Activated CD4-positive, alpha-beta T cell treated with anti-CD3 and anti-CD28 coated beads, Interleukin-2, amount 50 U/mL, for 24 hours (primary cell): ENCODE measurements around the gene LDHD.

ENCODE experiments used
- DNase-seq, 2 donors: peaks; one replicate each; pipeline ENCODE4 v3.0.0-alpha.2; 2020; ENCODE audit warnings: low read depth in 1 of 2, low spot score in 1 of 2

Gene LDHD

DNA sequence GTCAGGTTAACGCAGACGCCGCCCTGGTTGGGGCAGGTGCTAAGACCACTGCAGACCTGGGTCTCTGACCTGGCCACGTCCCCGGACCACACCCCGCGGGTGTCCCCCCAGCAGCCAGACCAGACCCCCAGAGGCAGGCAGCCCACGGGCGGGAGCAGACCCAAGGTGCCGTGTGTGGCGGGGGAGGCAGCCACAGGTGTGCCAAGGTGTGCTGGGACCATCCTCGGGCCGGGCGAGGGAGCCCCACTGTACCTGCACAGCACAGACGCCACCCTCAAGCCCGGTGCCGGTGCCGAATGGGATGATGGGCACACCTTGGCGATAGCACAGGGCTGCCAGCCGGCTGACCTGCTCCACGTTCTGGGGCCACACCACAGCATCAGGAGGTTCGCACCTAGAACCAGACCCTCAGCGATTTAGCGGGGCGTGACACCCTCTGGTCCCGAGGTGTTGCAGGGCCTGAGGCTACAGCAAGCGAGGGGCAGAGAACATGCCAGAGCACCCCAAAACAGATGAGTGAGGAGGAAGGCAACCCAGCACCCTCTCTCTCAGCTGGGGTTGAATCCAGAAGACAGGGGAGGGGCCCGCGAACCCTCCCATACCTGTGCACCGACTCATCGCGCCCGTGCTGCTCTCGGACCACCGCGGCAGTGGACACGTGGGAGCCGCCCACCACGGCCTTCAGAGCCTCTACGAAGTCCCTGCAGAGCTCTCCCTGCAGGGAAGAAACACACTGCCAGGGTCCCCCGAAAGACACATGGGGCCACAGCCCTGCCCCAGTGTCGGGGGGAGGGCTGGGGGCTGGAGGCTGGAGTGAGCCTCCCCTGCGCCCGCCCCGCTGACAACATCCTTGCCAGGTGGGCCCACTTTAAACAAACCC, 1.4 kb downstream of the LDHD start:
- no peak for DNase-seq

DNA sequence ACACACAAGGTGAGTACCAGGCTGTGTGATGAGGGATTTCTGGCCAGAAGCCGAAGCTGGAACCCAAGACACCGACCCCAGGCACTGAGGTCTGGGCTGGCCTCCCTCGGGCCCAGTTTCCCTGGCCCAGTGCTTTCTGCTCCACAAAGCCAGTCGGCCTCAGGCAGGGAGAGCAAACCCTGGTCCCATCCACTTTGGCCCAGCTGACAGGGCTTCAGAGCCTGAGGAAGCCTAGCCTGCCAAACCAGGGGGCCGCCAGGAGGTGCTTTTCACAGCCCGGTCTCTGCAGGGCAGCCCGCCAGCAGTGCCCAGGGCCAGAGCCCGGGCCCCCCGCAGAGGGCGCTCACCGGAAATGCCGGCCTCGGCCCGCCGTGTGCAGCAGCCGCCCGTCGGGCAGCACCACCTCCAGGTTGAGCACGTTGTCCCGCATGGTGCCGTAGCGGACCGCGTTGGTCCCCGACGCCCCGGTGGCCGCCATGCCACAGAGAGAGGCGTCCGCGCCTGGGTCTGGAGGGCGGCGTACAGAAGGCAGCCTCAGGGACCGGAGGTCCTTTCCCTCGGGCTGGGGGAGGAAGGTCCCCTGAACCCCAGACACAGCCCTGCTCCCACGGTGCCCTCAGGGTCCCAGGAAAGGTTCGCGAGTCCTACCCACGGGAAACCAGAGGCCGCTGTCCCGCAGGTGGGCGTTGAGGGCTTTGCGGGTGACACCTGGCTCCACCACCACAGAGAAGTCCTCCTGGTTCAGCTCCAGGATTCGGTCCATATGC, 2.2 kb downstream of the LDHD start:
- DNase-seq, result no peak

DNA sequence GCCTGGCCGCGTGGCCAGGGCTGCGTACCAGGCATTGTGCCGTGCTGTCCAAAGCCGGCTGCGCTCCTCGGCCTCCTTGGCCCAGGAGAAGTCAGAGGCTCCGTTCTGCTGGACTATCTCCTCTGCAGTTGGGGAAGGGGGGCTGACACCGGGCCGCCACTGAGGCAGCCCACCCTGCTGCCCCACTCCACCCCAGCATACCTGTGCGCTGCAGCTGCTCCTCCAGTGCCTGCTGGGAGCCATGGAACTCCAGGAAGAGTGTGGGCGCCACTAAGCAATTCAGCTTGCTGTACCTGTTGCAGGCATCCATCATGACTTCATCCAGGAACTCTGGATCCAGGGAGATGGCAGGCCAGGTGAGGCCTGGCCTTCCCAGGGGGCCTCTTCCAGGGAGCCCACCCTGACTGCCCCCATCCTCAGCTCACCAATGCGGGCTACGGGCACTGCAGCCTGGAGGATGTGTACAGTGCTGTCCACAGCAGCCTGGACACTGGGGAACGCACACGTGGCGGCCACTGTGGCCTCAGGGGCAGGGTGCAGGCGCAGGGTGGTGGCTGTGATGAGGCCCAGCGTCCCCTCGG, 2.9 kb downstream of the LDHD start:
- DNase-seq, result no peak

DNA sequence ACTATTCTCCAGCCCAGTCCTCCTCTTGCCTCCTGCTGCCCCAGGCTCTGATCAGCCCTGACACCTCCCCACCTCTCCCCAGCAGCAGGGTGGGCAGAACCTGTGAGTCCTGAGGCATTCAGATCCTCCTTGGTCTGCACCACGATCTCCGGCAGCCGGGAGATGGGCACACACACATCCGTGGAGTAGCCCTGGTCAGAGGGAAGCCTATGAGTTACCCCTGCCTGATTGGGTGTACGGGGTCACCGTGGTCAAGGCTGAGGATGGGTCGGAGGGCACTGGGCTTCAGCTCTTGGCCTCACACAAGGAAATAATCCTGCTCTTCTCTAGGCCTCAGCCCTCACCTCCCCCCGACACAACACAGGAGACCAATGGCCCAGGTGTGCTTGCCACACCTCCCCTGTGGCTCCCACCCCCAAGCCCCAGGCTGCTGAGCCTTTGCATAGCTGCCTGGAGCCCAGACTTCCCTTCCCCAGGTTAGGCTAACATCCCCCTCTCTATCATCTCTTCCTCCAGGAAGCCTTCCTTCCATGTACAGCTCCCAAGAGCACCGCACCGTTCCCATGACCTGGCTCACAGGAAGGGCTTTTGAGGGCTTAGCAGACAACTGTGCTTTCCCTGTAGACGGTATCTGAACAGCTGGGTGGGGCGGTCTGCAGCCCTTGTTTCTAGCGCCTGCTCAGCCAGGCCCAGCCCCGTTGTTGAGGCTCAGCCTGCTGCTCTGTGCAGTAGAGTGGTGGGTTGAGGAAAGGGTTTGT, 3.7 kb downstream of the LDHD start:
- DNase-seq, result no peak

DNA sequence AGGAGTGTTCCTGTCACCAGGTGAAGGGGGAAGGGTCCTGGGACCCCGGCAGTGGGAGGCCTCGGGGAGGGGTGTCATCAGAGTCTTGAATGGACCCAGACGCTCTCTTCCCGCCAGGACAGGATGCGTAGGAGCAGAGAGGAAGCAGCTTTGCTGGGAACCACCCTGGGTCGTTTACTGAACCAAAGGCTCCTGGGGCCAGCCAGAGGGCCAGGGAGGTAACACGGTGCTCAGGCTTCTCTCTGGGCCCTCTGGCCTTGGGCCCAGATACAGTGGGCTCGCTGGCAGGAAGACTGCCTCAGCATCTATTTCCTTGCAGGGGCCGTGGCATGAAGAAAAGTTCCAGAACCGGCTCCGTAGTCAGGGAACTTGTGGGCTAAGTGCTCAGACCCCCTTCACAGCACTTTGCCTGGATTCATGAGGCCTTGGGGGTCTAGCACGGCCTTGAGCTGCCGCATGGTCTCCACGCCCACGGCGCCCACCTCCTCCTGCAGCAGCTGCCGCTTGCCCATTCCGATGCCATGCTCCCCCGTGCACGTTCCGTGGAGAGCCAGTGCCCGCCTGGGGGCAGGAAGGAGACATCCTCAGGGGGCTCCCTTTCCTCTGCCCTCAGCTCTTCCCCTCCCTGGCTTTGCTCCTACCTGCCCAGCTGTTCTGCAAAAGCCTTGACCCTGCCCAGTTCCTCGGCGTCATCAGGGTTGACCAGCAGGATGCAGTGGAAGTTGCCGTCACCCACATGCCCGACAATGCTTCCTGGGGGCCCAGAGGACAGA, 4.4 kb downstream of the LDHD start:
- DNase-seq, result no peak

DNA sequence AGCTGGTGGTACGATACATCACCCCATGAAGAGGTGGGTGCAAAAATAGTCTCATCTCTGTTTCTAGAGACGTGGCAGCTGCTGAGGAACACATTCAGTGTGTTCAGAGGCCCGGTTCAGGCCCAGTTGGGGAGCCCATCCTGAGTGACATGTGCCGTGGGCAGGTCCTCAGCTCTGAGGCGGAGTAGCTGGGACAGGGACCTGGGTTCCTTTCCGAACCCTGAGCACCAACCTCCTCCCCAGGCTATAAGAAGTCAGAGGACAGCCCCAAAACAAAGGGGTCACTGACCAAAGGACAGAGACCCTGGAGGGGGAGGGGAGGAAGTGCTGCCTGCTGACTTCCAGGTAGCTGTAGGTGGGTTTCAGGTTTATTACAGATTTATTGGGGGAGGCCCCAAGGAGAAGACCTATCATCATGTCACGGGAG, 5.1 kb downstream of the LDHD start:
- DNase-seq, result no peak

DNA sequence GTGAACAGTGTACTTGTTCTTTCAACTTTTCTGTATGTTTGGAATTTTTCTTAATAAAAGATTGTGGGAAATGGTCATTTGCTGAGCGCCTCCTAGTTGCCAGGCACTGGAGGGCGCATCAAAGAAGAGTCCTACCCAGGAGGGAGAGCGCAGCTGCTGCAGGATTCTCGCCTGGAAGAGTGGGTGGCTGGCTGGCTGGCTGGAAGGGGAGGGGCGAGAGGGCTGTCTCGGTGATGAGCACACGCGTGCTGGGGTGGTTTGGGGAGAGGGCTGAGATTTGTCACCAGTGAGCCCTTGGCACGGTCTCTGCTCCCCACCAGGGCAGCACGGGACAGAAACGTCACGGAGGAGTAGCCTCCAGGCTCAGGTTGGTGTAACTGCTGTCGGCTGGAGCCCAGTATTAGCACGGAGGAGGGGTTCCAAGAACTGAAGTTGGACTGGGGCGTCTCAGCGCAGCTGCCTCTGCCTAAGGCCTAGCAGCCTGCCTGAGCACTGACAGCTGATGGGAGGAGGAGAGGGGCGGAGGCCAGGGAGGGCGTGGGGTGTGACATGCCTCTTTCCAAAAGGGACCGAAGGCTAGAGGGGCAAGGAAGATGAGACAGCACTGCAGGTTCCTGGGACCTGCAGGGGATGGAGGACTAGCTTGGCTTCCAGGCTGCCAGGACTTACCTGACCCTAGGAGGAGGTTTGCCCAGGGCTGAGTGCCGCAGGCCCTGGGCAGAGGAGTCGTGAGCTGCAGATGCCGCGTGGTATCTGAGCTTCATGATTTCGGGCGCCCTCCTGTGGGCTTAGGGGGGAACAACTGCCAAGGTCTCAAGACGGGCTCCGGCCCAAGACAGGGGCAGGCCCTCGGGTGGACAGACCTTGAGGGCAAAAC, 5.7 kb downstream of the LDHD start:
- peak; percentile 67 to 72 for DNase-seq

DNA sequence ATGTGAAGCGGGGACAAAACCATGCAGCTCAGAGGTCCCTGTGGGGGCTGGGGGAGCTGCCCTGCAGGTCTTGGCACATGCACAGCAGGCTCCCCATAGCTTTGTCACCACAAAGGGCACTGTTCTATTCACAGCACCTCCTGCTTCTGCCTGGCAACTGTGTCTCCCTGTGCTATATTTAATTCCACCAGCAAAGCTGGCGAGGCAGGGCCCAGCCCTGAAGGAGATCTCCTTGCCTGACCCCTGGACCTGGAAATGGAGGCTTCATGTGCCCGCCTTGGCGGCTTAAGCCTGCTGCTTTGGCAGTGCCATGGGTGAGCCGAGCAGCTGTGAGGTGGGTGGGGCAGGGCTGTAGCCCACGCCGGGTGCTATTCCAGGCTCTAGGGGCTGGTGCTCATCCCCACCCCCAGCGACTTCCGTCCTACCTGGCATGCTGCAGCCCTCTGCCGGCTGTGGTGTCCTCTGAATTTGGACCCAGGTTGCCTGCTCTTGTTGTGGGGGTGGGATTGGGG, 6.8 kb downstream of the LDHD start:
- no peak for DNase-seq

DNA sequence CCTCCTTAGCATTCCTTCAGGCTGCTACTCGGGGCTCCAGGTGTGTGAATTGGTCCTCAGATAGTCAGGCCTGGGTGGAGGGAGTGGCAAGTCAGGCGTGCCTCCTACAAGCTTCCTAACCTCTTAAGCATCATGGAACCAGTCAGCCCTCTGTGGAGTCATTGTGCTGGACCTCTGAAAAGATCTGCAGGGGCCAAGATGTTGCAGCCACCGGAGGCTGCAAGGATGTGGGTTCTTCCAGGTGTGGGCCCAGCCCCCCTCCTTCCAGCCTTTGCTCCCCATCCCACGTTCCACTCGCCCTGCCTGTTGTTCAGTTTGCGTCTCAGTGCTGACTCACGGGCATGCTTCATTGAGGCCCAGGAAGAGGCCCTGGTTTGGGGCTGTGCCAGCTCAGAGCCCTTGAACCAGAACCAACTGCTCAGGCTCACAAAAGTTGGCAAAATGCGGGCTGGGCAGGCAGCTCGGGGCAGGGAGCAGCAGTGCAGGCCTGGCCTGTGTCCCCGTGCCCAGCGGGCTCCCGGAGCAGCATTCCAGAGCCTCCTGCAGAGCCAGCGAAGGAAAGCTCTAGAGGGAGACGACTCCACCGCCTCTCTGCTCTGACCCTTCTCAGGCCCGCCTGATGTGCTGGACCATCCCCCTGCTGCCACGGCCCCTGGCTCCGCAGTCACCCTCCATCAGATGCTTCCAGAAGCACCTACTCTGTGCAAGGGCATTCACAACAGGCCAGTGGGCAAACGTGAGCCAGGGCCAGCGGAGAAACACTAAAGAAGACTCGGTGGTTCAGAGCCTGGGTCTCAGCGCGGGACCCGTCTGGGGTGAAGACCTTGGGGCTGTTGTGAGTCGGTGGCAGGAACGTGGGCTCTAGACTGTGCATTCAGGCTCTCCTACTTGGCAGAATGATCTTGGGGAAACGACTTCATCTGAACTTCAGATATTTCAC, 7.5 kb downstream of the LDHD start:
- DNase-seq, result peak; percentile 65 to 77

DNA sequence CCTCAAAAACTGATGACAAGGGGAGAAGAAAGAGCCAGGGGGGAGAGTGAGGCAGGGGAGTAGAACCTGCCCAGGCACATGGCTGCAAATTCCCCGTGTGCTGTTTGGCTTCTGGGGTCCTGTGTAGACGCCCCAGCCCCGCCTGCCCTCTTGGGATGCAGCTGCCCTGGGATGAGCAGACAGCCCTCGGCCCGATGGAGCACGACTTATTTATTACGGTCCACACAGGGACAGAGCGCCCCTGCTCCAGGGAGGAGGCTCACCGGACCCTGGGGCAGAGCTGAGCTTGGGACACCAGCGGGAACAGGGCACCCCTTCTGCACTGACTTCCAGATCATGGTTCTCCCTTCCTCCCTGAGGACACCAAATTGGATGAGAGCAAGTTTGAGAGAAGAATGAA, 9.1 kb downstream of the LDHD start:
- DNase-seq, result no peak

DNA sequence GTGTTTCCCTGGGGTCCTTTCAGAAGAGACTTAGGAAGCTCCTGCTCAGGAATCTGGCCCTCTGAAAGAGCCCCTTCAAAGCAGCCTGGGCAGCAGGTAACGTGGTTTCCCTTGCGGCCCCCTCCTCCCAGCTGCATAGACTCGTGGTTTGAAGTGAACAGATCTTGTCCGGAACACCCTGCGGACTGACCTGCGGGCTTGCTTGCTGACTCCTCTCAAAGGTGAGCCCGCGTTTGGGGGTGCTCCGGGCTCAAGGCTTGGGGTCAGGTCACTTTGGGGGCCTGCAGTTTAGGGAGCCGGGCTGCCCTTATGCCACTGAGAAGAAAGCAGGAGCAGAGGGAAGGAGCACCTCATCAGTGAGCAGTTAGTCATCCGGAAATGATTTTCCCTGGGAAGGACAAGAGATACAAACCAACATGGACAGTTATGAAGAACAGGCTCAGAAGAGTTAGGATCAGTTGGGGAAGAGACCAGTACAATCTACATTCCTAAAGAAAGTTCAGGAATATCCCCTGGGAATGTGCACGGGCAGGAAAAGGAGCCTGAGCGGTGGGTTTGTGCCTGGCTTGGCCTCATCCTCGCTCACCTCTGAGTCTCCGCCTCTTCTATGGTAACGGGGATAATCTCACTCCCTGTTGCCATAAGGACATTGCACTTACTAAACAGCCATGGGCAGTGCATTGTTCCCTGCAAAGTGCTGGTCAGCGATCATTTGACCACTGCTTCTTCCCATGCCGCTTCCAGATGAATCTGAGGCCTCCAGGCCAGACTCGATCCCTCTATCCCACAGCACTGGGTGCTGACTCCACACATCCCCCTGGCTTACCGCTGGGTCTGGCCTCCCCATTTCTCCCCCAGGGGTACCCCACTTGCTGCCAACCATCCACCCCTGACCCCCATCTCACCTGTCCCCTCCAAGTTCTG, 10.0 kb downstream of the LDHD start:
- no peak for DNase-seq

DNA sequence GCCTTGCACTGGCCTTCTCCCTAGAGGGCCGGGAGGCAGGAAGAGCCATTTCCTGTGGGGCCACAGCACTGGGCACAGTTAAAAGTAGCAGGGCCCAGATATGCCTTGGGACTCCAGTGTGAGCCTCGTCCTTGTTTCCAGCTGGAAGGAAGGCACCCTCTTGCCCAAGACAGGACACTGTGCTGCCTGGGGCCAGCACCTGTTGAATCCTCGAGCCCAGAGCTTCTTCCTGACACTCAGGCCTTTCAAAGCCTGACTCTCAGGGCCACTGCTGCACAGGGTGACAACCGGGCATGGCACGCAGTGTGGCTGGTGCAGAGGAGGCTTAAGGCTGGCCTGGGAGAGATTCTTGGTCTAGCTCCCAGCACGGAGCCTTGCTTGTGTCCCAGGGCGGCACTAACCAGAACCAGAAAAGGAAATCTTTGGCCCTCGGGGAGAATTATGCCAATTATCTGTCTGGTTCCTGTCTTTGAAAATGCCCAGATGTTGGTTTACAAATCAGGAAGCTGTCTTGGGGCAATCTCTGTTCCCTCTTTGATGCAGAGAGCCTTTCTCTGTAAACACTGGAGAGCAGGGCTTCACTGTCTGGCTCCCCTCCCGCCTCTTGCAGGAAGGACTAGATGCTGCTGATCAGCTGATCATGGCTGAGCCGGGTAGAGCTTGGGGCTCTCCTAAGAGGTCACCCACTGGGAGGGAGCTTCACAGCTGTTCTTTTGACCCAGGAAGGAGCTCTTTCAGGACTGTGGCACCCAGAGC, 11.1 kb downstream of the LDHD start:
- DNase-seq, result no peak

DNA sequence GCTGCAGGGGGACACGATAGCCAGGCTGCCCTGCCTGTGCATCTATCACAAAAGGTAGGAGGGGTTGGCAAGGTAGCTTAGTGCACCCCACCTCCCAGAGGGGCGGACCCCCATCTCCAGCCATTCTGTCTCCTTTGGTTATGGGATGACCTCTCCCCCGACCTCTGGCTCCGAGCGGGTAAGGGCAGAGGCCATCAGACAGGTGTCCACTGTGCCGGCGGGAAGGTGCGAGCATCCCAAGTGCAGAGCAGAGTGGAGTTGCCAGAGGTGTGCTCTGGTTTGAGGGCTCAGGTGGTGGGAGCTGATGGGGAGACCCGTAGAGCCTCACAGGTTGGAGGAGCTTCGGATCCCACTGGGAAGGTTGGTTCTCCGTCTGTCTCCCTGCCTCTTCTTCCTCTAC, 11.7 kb downstream of the LDHD start:
- no peak for DNase-seq

DNA sequence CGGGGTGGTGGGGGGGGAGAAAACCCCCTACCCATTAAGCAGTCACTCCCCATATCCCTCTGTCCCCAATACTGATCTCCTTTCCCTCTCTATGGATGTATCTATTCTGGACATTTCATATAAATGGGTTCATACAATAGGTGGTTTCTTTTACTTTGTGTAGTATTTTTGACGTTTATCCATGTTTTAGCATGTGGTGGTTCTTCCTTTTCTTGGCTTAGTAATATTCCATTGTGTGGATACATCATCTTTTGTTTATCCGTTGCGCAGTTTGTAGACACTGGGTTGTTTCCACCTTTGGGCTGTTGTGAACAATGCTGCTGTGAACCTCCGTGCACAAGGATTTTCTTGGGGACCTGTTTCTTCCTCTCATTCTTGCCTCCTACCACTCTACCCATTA, 12.6 kb downstream of the LDHD start:
- no peak for DNase-seq

DNA sequence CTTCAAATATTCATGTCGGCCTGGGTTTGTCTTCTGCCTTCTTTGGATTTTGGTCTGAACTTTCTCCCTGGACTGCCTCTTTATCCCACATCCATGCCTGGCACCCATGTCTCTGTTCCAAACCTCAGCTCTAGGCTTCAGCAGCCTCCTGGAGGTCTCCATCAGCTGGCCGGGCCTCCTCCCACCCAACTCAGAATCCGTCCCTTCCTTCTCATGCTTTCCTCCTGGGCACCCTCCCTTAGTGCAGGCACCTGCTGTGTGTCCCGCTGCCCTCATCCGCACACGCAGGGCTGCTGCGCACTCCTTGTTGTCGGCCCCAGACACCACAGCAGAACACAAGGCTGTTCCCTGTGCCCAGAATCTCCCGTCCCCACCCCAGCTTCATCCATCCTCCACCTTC, 14.0 kb downstream of the LDHD start:
- no peak for DNase-seq

DNA sequence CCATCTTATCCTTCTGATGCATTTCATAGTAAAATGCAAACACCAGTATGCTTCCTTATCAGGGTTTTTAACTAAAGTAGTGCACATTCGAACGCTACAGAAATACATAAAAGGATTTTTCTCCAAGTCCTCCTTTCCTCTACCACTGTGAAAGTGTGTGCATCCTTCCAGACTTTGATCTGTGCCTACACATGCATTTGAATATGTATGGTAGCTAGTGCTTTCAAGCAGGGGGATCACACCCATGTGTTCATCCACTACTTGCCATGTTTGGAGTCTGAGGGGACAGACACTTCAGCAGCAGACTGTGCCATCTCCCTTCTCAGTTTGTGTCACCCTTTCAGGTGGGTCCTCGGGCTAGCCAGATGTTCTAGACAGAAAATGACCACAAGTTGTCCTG, 14.9 kb downstream of the LDHD start:
- no peak for DNase-seq

DNA sequence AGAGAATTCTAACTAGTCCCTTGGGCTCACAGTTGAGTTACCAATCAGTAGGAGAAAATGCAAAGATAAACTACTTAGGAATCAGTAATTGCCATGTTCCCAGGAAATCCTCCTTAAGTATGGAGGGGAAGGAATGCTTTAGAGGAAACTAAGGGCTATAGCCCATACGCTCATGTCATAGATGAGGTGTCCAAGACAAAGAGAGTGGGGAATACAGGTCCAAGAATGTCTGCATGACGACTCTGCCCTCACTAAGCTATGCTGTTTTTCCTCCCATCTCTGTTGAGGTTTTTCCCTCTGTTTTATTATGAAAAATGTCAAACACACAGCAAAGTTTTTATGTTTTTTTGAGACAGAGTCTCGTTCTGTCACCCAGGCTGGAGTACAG, 16.0 kb downstream of the LDHD start:
- DNase-seq, result no peak
